Activated CD4-positive, alpha-beta T cell treated with anti-CD3 and anti-CD28 coated beads, Interleukin-2, Interleukin-6, amounts not matched to agents 100 ng/mL and 50 ng/mL, durations not matched to agents 16 hours and 8 hours (primary cell): ENCODE measurements around the gene BCR.

Experiments used
- DNase-seq: peaks from one replicate; pipeline ENCODE4 v3.0.0-alpha.2; 2020

The BCR gene

GRCh38 chr22:23233084-23233531 is 52.8 kb downstream of the BCR start:
- DNase-seq = no peak

GRCh38 chr22:23233752-23234408 is 53.6 kb downstream of the BCR start:
- DNase-seq = peak; percentile 39

- no peak for DNase-seq
These were observed 54.3 kb downstream of the BCR start for GRCh38 chr22:23234409-23235161.

GRCh38 chr22:23235425-23235824 is 55.1 kb downstream of the BCR start:
- no peak for DNase-seq

GRCh38 chr22:23236026-23236425 is 55.7 kb downstream of the BCR start:
- DNase-seq = no peak

- DNase-seq = no peak
These were observed 56.3 kb downstream of the BCR start for GRCh38 chr22:23236440-23237184.

GRCh38 chr22:23237201-23237798 is 57.0 kb downstream of the BCR start:
- no peak for DNase-seq

GRCh38 chr22:23237841-23238240 is 57.5 kb downstream of the BCR start:
- DNase-seq = peak; percentile 43

- DNase-seq = no peak
These were observed 58.4 kb downstream of the BCR start for GRCh38 chr22:23238707-23239106.

GRCh38 chr22:23239429-23239828 is 59.1 kb downstream of the BCR start:
- DNase-seq = no peak

- peak; percentile 46 for DNase-seq
These were observed 60.5 kb downstream of the BCR start for GRCh38 chr22:23240639-23241389.

GRCh38 chr22:23241562-23242472 is 61.5 kb downstream of the BCR start:
- no peak for DNase-seq

- DNase-seq = no peak
These were observed 62.2 kb downstream of the BCR start for GRCh38 chr22:23242473-23243001.

- peak; percentile 86 for DNase-seq
These were observed 62.8 kb downstream of the BCR start for GRCh38 chr22:23243006-23243573.

- DNase-seq = no peak
These were observed 63.8 kb downstream of the BCR start for GRCh38 chr22:23243859-23244689.

GRCh38 chr22:23244690-23245044 is 64.4 kb downstream of the BCR start:
- DNase-seq = no peak

- no peak for DNase-seq
These were observed 64.9 kb downstream of the BCR start for GRCh38 chr22:23245045-23245798.

GRCh38 chr22:23245799-23246136 is 65.5 kb downstream of the BCR start:
- no peak for DNase-seq
